HCT116 (cell line): ENCODE measurements around the gene SCNN1B. TPM values are rescaled to one million over a fixed set of nuclear protein-coding genes. Genes with fewer than 3 reads are reported as not detected.

Experiments used
- ATAC-seq: fragments of 200-7000 bp; cut with Tn5 transposase; 2 replicates; pipeline ENCODE4 v1.9.1; 2020; ENCODE audit warnings: mild to moderate bottlenecking, moderate library complexity
- BruUV-seq: library from RNA; stranded (reverse); fragments of 400-500 nt; replicated peaks from 2 replicates; lab custom pipeline; 2021; lab: Mats Ljungman, UMichigan
- CTCF ChIA-PET: fragments of 300-600 bp; sonication (Branson Sonifier 250); formaldehyde crosslinking; loops from one replicate; lab custom pipeline; 2021; ENCODE audit warnings: antibody characterized with exemption; lab: Charles Lee
- POLR2A ChIA-PET: fragments of 300-600, 350-600 bp; sonication (Branson Sonifier 250); formaldehyde crosslinking; loops from one replicate; lab custom pipeline; 2021; ENCODE audit warnings: antibody characterized with exemption; lab: Charles Lee
- RAD21 ChIA-PET, 2 experiments: fragments of 300-600 bp; sonication (Branson Sonifier 250); formaldehyde crosslinking; loops; one replicate each; lab custom pipeline; 2023; ENCODE audit warnings: low total read pairs in 2 of 2; ENCODE audit not compliant: uncharacterized antibody in 2 of 2, unreplicated experiment in 2 of 2, low non-redundant PET in 1 of 2; lab: Charles Lee
- DNase-seq: peaks from one replicate; pipeline ENCODE4 v3.0.0-alpha.2; 2010; ENCODE audit warnings: low read depth, low spot score
- H2AFZ ChIP-seq: fragments of 200-600 bp; shearing (Covaris generic), sonication (generic); 2 replicates; pipeline ENCODE4 v1.6.1; 2017; ENCODE audit warnings: low read depth, mixed run types, mixed read lengths, antibody characterized with exemption, low read length; ENCODE audit not compliant: poor library complexity, severe bottlenecking
- H3K27ac ChIP-seq: 2 replicates; pipeline ENCODE4 v1.5.1; 2012; ENCODE audit warnings: low read depth, low read length
- H3K27me3 ChIP-seq: fragments of 200-600 bp; sonication (generic); 2 replicates; pipeline ENCODE4 v1.6.1; 2016; ENCODE audit warnings: mixed run types, low read length, mixed read lengths; ENCODE audit not compliant: insufficient read depth
- H3K36me3 ChIP-seq, 2 experiments: fragments of 200-500 bp in 1 of 2; fragments of 200-600 bp in 1 of 2; sonication (Bioruptor generic) in 1 of 2; sonication (generic) in 1 of 2; 2 replicates each; pipeline versions ENCODE4 v1.5.1 to v1.6.1; 2014 to 2016; ENCODE audit warnings: low read length in 2 of 2, inconsistent platforms in 1 of 2, mixed read lengths in 1 of 2, mixed run types in 1 of 2; ENCODE audit not compliant: insufficient read depth in 2 of 2, control insufficient read depth in 1 of 2
- H3K4me1 ChIP-seq, 2 experiments: fragments of 200-600 bp in 1 of 2; sonication (generic) in 1 of 2; 2 replicates each; pipeline versions ENCODE4 v1.5.1 to v1.6.1; 2012 to 2017; ENCODE audit warnings: low read length in 2 of 2, inconsistent platforms in 1 of 2, mild to moderate bottlenecking in 1 of 2, mixed read lengths in 1 of 2, mixed run types in 1 of 2, moderate library complexity in 1 of 2; ENCODE audit not compliant: insufficient read depth in 2 of 2, control insufficient read depth in 1 of 2
- H3K4me2 ChIP-seq: fragments of 200-600 bp; sonication (generic); 2 replicates; pipeline ENCODE4 v1.6.1; 2017; ENCODE audit warnings: mixed run types, low read length, mixed read lengths
- H3K4me3 ChIP-seq, 2 experiments: fragments of 200-600 bp in 1 of 2; sonication (generic) in 1 of 2; replicated peaks in 1 of 2; 2 replicates each; pipeline ENCODE4 v1.5.1; 2011 to 2016; ENCODE audit warnings: low read length in 2 of 2, control low read depth in 1 of 2, low read depth in 1 of 2, mild to moderate bottlenecking in 1 of 2, mixed read lengths in 1 of 2, mixed run types in 1 of 2
- H3K79me2 ChIP-seq: fragments of 200-600 bp; sonication (generic); 2 replicates; pipeline ENCODE4 v1.6.1; 2017; ENCODE audit warnings: mild to moderate bottlenecking, mixed run types, low read length, moderate library complexity, mixed read lengths; ENCODE audit not compliant: insufficient read depth
- H3K9ac ChIP-seq: fragments of 200-600 bp; sonication (generic); 2 replicates; pipeline ENCODE4 v1.6.1; 2016; ENCODE audit warnings: low read length, mixed read lengths
- H3K9me2 ChIP-seq: fragments of 200-600 bp; sonication (generic), shearing (Covaris generic); 2 replicates; pipeline ENCODE4 v1.6.1; 2017; ENCODE audit warnings: mixed run types, mild to moderate bottlenecking, moderate library complexity; ENCODE audit not compliant: insufficient read depth
- H3K9me3 ChIP-seq, 2 experiments: fragments of 200-500 bp in 1 of 2; fragments of 200-600 bp in 1 of 2; sonication (Bioruptor generic) in 1 of 2; sonication (generic) in 1 of 2; 2 replicates each; pipeline ENCODE4 v1.6.1; 2014 to 2017; ENCODE audit warnings: low read length in 2 of 2, mixed read lengths in 2 of 2, inconsistent platforms in 1 of 2, low read depth in 1 of 2, mild to moderate bottlenecking in 1 of 2, mixed run types in 1 of 2, moderate library complexity in 1 of 2; ENCODE audit not compliant: control insufficient read depth in 1 of 2, insufficient read depth in 1 of 2
- H4K20me1 ChIP-seq: fragments of 200-600 bp; sonication (generic), shearing (Covaris generic); 2 replicates; pipeline ENCODE4 v1.6.1; 2017; ENCODE audit warnings: mixed run types, mild to moderate bottlenecking, moderate library complexity; ENCODE audit not compliant: insufficient read depth
- EZH2phosphoT487 ChIP-seq: fragments of 200-600 bp; IDR thresholded peaks from 2 replicates; pipeline ENCODE4 v1.6.1; 2018; ENCODE audit warnings: antibody characterized with exemption, borderline replicate concordance
- FOSL1 ChIP-seq: IDR thresholded peaks from 2 replicates; pipeline ENCODE4 v1.6.1; 2012; ENCODE audit warnings: low read depth
- JUND ChIP-seq: IDR thresholded peaks from 2 replicates; pipeline ENCODE4 v1.6.1; 2012
- POLR2AphosphoS5 ChIP-seq: IDR thresholded peaks from 2 replicates; pipeline ENCODE4 v1.6.1; 2011; ENCODE audit warnings: mild to moderate bottlenecking, low read depth, low read length, moderate library complexity
- RAD21 ChIP-seq: IDR thresholded peaks from 2 replicates; pipeline ENCODE4 v1.6.1; 2012; ENCODE audit warnings: low read depth, mild to moderate bottlenecking
- SP1 ChIP-seq: IDR thresholded peaks from 2 replicates; pipeline ENCODE4 v1.6.1; 2012; ENCODE audit warnings: low read depth
- TCF7L2 ChIP-seq: IDR thresholded peaks from 2 replicates; pipeline ENCODE4 v1.7.0; 2011; ENCODE audit warnings: borderline replicate concordance, inconsistent platforms; ENCODE audit not compliant: insufficient read depth, insufficient read length; ENCODE audit errors: extremely low read depth
- YY1 ChIP-seq: IDR thresholded peaks from 2 replicates; pipeline ENCODE4 v1.6.1; 2011; ENCODE audit warnings: low read length, low read depth, moderate library complexity, mild to moderate bottlenecking; ENCODE audit not compliant: insufficient replicate concordance; ENCODE audit errors: extremely low read depth
- intact Hi-C: fragments of 100-400 bp; cut with micrococcal nuclease; formaldehyde crosslinking; loops from 2 replicates; pipeline ENCODE4 v1.10.0; 2022
- total RNA-seq: library from RNA; stranded (reverse); gene quantifications from one replicate; pipeline ENCODE4 v1.2.1, GENCODE V29; 2021; ENCODE audit not compliant: unreplicated experiment
- TF ChIP-seq, protein P1 (sequence below): IDR thresholded peaks from 2 replicates; pipeline ENCODE4 v1.6.1; 2012

Gene SCNN1B
- total RNA-seq, 1 experiment from 2014 or later, result 0.37 TPM

DNA sequence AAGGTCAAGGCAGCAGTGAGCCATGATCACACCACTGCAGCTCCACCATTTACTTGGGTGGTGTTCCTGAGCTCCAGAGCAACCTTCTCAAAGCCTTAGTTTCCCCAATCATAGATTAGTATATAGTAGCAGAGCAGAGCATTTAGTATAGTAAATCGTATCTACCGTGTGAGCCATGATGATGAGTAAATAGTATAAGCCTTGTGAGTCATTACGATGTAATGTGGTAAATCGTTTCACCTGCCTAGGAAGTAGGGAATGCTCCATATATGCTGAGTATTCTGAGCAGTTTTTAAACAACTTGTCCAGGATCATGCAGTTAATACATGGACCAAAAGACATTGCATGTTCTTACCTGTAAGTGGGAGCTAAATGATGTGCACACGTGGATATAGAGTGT is 66.4 kb downstream of the SCNN1B start:
- Histone ChIP-seq H3K9me2 (no peaks in the 10 kb centered on the region), H3K27me3 (no peaks in the 10 kb centered on the region), H3K4me1 (peaks cover 6 to 11% of the 10 kb centered on the region in 2 experiments; a peak in 3 of 4 replicates), H3K79me2 (no peaks in the 10 kb centered on the region), H2AFZ (no peak overlapping the region), H3K9ac (no peak overlapping the region), H3K36me3 (no peaks in the 10 kb centered on the region), H4K20me1 (no peaks in the 10 kb centered on the region), H3K9me3 (no peaks in the 10 kb centered on the region), H3K4me2 (peak overlapping the region; percentile 44), H3K27ac (no peak overlapping the region), H3K4me3 (no peak overlapping the region)
- ChIA-PET CTCF (no interaction called here), POLR2A (no interaction called here), RAD21 (no interaction called here)
- ATAC-seq (peak; percentile 68; the same call in 1 of the 2 replicates), DNase-seq (peak; percentile 2)
- BruUV-seq, result no TSS peak
- intact Hi-C loops, result no loop called here
- TF ChIP-seq JUND (peak; percentile 39; the same call in 1 of the 2 replicates), YY1 (no peak), FOSL1 (peak; percentile 63), RAD21 (no peak)
- TF ChIP-seq, protein P1, sequence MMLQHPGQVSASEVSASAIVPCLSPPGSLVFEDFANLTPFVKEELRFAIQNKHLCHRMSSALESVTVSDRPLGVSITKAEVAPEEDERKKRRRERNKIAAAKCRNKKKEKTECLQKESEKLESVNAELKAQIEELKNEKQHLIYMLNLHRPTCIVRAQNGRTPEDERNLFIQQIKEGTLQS, result no peak

DNA sequence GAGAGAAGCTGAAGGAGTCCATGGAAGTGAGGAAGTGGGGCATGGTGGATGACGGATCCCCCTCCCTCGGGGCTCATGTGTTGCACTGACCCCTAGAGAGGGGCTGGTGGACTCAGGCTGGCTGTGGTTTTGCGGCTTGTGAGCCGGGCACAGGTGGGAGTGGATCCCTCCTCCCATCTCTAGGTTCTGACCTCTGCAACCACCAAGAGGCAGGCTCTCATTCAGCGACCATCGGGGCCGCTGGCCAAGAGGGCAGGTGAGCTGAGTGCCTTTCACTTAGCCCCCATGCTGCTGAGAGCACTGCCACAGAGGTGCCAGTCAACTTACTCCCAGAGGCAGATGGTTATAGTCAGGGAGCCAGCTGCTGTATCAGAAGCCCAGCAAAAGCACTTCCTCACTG is 67.3 kb downstream of the SCNN1B start:
- Histone ChIP-seq H3K4me1 (peaks cover 6 to 11% of the 10 kb centered on the region in 2 experiments; a peak in 3 of 4 replicates), H3K27ac (no peak overlapping the region), H3K9me2 (no peaks in the 10 kb centered on the region), H3K4me2 (no peak overlapping the region), H2AFZ (no peak overlapping the region), H3K4me3 (no peak overlapping the region), H3K27me3 (no peaks in the 10 kb centered on the region), H3K79me2 (no peaks in the 10 kb centered on the region), H3K9me3 (no peaks in the 10 kb centered on the region), H3K9ac (no peak overlapping the region), H4K20me1 (no peaks in the 10 kb centered on the region), H3K36me3 (no peaks in the 10 kb centered on the region)
- ChIA-PET RAD21 (no interaction called here), CTCF (no interaction called here), POLR2A (no interaction called here)
- no peak for ATAC-seq
- intact Hi-C loops, result no loop called here
- TF ChIP-seq EZH2phosphoT487 (no peak), SP1 (no peak), TCF7L2 (no peak), POLR2AphosphoS5 (no peak)
- BruUV-seq, result no TSS peak
- no peak for DNase-seq
